Endothelial cell of umbilical vein (primary cell): Measurements from ENCODE around the gene RPS6KA6. TPM values are rescaled to one million over a fixed set of nuclear protein-coding genes. Genes with fewer than 3 reads are reported as not detected.

Experiments used
- BruUV-seq: library from RNA; stranded (reverse); fragments of 400-500 nt; replicated peaks from 2 replicates; lab custom pipeline; 2021; lab: Mats Ljungman, UMichigan
- CTCF ChIA-PET: fragments of 300-600, 350-600 bp; sonication (Branson Sonifier 250); formaldehyde crosslinking; loops from one replicate; lab custom pipeline; 2021; ENCODE audit warnings: antibody characterized with exemption, inconsistent platforms; lab: Charles Lee
- POLR2A ChIA-PET: fragments of 300-600, 350-600 bp; sonication (Branson Sonifier 250); formaldehyde crosslinking; loops from one replicate; lab custom pipeline; 2021; ENCODE audit warnings: antibody characterized with exemption, inconsistent platforms; lab: Charles Lee
- DNase-seq: peaks from one replicate; pipeline ENCODE4 v3.0.0-alpha.2; 2011; ENCODE audit warnings: low read depth, low spot score
- FAIRE-seq: peaks from 2 replicates; lab custom pipeline; 2011; peaks lifted over from hg19 to GRCh38; lab: Jason Lieb, UNC
- H2AFZ ChIP-seq: 2 replicates; pipeline ENCODE4 v1.6.0; 2012; ENCODE audit warnings: low read depth, low read length, control low read depth, inconsistent platforms
- H3K27ac ChIP-seq: 2 replicates; pipeline ENCODE4 v1.5.1; 2011; ENCODE audit warnings: low read depth, mild to moderate bottlenecking, control low read depth, low read length, moderate library complexity; ENCODE audit not compliant: insufficient read depth
- H3K27me3 ChIP-seq, 2 experiments: 2 replicates each; pipeline versions ENCODE4 v1.6.0 to v1.6.1; 2011; ENCODE audit warnings: low read length in 2 of 2, mixed read lengths in 1 of 2; ENCODE audit not compliant: control insufficient read depth in 2 of 2, insufficient read depth in 2 of 2
- H3K36me3 ChIP-seq, 2 experiments: 2 replicates in 1 of 2; 3 replicates in 1 of 2; pipeline ENCODE4 v1.5.1; 2011; ENCODE audit warnings: low read length in 2 of 2, mild to moderate bottlenecking in 1 of 2, moderate library complexity in 1 of 2; ENCODE audit not compliant: control insufficient read depth in 2 of 2, insufficient read depth in 2 of 2; ENCODE audit errors: extremely low read depth in 1 of 2
- H3K4me1 ChIP-seq: 3 replicates; pipeline ENCODE4 v1.5.1; 2011; ENCODE audit warnings: mild to moderate bottlenecking, low read length; ENCODE audit not compliant: control insufficient read depth, insufficient read depth; ENCODE audit errors: extremely low read depth
- H3K4me2 ChIP-seq: 2 replicates; pipeline ENCODE4 v1.6.1; 2011; ENCODE audit warnings: low read length, control low read depth, mixed read lengths; ENCODE audit not compliant: insufficient read depth
- H3K4me3 ChIP-seq, 3 experiments: fragments of 200-600 bp in 1 of 3; sonication (generic), shearing (Covaris generic) in 1 of 3; replicated peaks in 1 of 3; 2 replicates each; pipeline ENCODE4 v1.5.1; 2011 to 2016; ENCODE audit warnings: control low read depth in 3 of 3, low read length in 3 of 3, mild to moderate bottlenecking in 2 of 3, inconsistent platforms in 1 of 3, low read depth in 1 of 3, moderate library complexity in 1 of 3; ENCODE audit not compliant: insufficient read depth in 1 of 3
- H3K79me2 ChIP-seq: 2 replicates; pipeline ENCODE4 v1.6.0; 2012; ENCODE audit warnings: low read length, inconsistent platforms; ENCODE audit not compliant: control insufficient read depth, insufficient read depth
- H3K9ac ChIP-seq: replicated peaks from 2 replicates; pipeline ENCODE3; 2011; ENCODE audit warnings: low read length, control low read depth; ENCODE audit not compliant: insufficient read depth; ENCODE audit errors: extremely low read depth
- H3K9me1 ChIP-seq: replicated peaks from 3 replicates; pipeline ENCODE4 v1.6.0; 2011; ENCODE audit warnings: mild to moderate bottlenecking, low read length; ENCODE audit not compliant: control insufficient read depth, insufficient read depth; ENCODE audit errors: extremely low read depth
- H3K9me3 ChIP-seq: replicated peaks from 2 replicates; pipeline ENCODE4 v1.5.1; 2012; ENCODE audit warnings: low read length, inconsistent platforms; ENCODE audit not compliant: control insufficient read depth, insufficient read depth
- H4K20me1 ChIP-seq: replicated peaks from 2 replicates; pipeline ENCODE3; 2011; ENCODE audit warnings: mild to moderate bottlenecking, low read length; ENCODE audit not compliant: control insufficient read depth, insufficient read depth; ENCODE audit errors: extremely low read depth
- EZH2 ChIP-seq: IDR thresholded peaks from 2 replicates; pipeline ENCODE4 v1.6.1; 2012; ENCODE audit warnings: borderline replicate concordance, low read depth, mild to moderate bottlenecking, moderate library complexity, low read length, inconsistent platforms; ENCODE audit not compliant: severe bottlenecking
- FOS ChIP-seq: IDR thresholded peaks from 2 replicates; pipeline ENCODE4 v1.6.1; 2011; ENCODE audit warnings: mild to moderate bottlenecking, low read length, moderate library complexity, borderline replicate concordance; ENCODE audit not compliant: insufficient read depth
- GATA2 ChIP-seq: IDR thresholded peaks from 2 replicates; pipeline ENCODE4 v1.7.0; 2011; ENCODE audit warnings: low read depth, mild to moderate bottlenecking, moderate library complexity, mixed read lengths, low read length; ENCODE audit not compliant: insufficient read length, insufficient read depth
- JUN ChIP-seq: IDR thresholded peaks from 2 replicates; pipeline ENCODE4 v1.6.1; 2011; ENCODE audit warnings: borderline replicate concordance, low read depth; ENCODE audit not compliant: insufficient read length, insufficient read depth
- MYC ChIP-seq: IDR thresholded peaks from one replicate; pipeline ENCODE4 v1.6.1; 2011; ENCODE audit warnings: mild to moderate bottlenecking, low read depth, low read length
- POLR2A ChIP-seq: IDR thresholded peaks from 2 replicates; pipeline ENCODE4 v1.6.1; 2012; ENCODE audit warnings: low read depth, mild to moderate bottlenecking, control low read depth, low read length
- POLR2AphosphoS5 ChIP-seq: IDR thresholded peaks from 2 replicates; pipeline ENCODE4 v1.6.1; 2012; ENCODE audit warnings: low read depth, mild to moderate bottlenecking, control low read depth, low read length, moderate library complexity; ENCODE audit not compliant: insufficient read depth
- dilution Hi-C: fragments of 300-500 bp; cut with MboI; formaldehyde crosslinking; loops from one replicate; pipeline ENCODE4 v1.15.0; 2019; ENCODE audit warnings: low sequenced_read_pairs; ENCODE audit not compliant: extremely low pct_ligation_motif_present
- intact Hi-C: fragments of 100-400 bp; cut with micrococcal nuclease; formaldehyde crosslinking; loops from one replicate; pipeline ENCODE4 v1.10.0; 2022
- polyA plus RNA-seq, 4 experiments: library from polyadenylated mRNA; depleted of rRNA in 3 of 4; stranded (reverse) in 3 of 4; unstranded in 1 of 4; fragments of >200 nt; gene quantifications; 2 replicates each; pipeline versions ENCODE4 v1.2.1 to v1.2.3, GENCODE V29; 2011 to 2012; ENCODE audit warnings: missing spikeins in 1 of 4
- total RNA-seq: library from RNA; stranded (reverse); gene quantifications from 2 replicates; pipeline ENCODE4 v1.2.3, GENCODE V29; 2021
- TF ChIP-seq, protein P1 (sequence below), 2 donors: IDR thresholded peaks; 1 replicate in 1 of 2; 2 replicates in 1 of 2; pipeline ENCODE4 v1.5.1; 2011; ENCODE audit warnings: low read length in 2 of 2, mild to moderate bottlenecking in 2 of 2, moderate library complexity in 2 of 2, control low read depth in 1 of 2, inconsistent platforms in 1 of 2, low read depth in 1 of 2; ENCODE audit not compliant: insufficient read depth in 1 of 2; ENCODE audit errors: extremely low read depth in 1 of 2
- TF ChIP-seq, protein P2 (sequence below): IDR thresholded peaks from 2 replicates; pipeline ENCODE4 v1.6.1; 2011; ENCODE audit not compliant: insufficient read depth, insufficient read length

RPS6KA6 gene
- total and polyA plus RNA-seq, 2 donors (not counting 3 experiments of a cell fraction or from before 2014, with no cell fraction given) = 0.23 to 0.69 TPM

DNA sequence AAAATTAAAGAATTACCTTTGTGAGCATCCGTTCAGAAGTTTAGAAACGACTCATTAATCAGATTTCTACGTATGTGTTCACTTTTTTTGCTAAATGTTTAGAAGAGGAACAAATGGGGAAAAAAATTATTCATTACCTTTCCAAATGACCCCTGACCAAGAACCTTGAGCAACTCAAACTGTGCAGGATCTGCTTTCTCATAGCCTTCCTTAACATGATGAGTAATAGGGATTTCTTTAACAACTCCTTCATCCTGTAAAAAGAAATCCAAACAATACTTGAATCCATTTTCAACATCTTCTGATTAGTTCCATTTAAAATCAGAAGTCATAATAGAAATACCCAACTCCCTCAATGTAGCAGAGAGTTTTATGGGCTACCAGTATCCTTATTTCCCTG lies 32.1 kb downstream of the RPS6KA6 start:
- H2AFZ ChIP-seq = no peak overlapping the region
- no TSS peak for BruUV-seq
- H3K9ac ChIP-seq = no peak overlapping the region
- no peaks in the 10 kb centered on the region for H3K27me3 ChIP-seq
- H3K4me3 ChIP-seq = no peak overlapping the region
- intact Hi-C loops = no loop called here
- FAIRE-seq (no peak), DNase-seq (no peak)
- H3K36me3 ChIP-seq = no peaks in the 10 kb centered on the region
- dilution Hi-C loops = no loop called here
- H3K9me1 ChIP-seq = no peaks in the 10 kb centered on the region
- POLR2A ChIA-PET = no interaction called here
- H4K20me1 ChIP-seq = no peaks in the 10 kb centered on the region
- TF ChIP-seq POLR2A = no peak
- TF ChIP-seq POLR2AphosphoS5 = no peak
- TF ChIP-seq MYC = no peak
- no peak for TF ChIP-seq GATA2
- TF ChIP-seq, protein P1, sequence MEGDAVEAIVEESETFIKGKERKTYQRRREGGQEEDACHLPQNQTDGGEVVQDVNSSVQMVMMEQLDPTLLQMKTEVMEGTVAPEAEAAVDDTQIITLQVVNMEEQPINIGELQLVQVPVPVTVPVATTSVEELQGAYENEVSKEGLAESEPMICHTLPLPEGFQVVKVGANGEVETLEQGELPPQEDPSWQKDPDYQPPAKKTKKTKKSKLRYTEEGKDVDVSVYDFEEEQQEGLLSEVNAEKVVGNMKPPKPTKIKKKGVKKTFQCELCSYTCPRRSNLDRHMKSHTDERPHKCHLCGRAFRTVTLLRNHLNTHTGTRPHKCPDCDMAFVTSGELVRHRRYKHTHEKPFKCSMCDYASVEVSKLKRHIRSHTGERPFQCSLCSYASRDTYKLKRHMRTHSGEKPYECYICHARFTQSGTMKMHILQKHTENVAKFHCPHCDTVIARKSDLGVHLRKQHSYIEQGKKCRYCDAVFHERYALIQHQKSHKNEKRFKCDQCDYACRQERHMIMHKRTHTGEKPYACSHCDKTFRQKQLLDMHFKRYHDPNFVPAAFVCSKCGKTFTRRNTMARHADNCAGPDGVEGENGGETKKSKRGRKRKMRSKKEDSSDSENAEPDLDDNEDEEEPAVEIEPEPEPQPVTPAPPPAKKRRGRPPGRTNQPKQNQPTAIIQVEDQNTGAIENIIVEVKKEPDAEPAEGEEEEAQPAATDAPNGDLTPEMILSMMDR (IDR thresholded peaks at IDR 0.05; ENCODE audit: extremely low read depth in 1 of 2, insufficient read depth in 1 of 2, low read depth in 1 of 2, low read length in 2 of 2) = no peak
- no peak for TF ChIP-seq EZH2
- no peak for TF ChIP-seq JUN
- TF ChIP-seq, protein P2, sequence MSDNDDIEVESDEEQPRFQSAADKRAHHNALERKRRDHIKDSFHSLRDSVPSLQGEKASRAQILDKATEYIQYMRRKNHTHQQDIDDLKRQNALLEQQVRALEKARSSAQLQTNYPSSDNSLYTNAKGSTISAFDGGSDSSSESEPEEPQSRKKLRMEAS = no peak
- no peak for TF ChIP-seq FOS
- no peaks in the 10 kb centered on the region for H3K79me2 ChIP-seq
- no peaks in the 10 kb centered on the region for H3K4me1 ChIP-seq
- CTCF ChIA-PET = no interaction called here
- no peak overlapping the region for H3K27ac ChIP-seq
- H3K4me2 ChIP-seq = no peak overlapping the region
- H3K9me3 ChIP-seq = no peaks in the 10 kb centered on the region
